ENCODE results near the gene SEC16A.

- TF ChIP-seq CTCF (IDR thresholded peaks at IDR 0.05; ENCODE audit: low read length) (no peak), EZH2 (optimal IDR thresholded peaks at IDR 0.05; ENCODE audit: low read depth, low read length) (no peak)
Measured at GRCh38 chr9:136416914-136417313, 65.9 kb downstream of the SEC16A start.
